Measurements from ENCODE around the gene GAB1.
A peak's percentile ranks its signal among the peaks of the same experiment; 100 is the strongest.

GAB1 gene

DNA sequence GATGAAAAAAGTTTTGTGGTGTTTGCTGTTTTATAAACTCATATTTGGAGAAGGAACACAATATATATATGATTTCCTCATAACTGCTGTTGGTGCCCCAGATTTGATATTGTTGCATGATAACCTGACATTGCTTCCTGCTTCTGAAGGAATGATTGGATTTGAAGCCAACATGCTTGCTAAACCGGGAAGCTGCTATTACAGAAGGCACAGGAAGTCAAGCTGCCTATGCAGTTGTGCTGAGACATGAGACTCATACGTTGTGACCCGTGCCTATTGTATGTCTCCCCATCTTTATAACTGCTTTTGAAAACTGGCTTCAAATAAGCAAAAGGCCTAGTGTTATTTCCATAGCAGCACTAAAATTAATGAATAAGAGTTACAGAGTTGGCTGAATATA, 32.9 kb downstream of the GAB1 start:
- H3K4me3 ChIP-seq (replicated peaks; ENCODE audit: low read depth, low read length) = no peak overlapping the region
- no peak for DNase-seq (ENCODE audit: extremely low read depth, low read depth)
- TF ChIP-seq, protein P1, sequence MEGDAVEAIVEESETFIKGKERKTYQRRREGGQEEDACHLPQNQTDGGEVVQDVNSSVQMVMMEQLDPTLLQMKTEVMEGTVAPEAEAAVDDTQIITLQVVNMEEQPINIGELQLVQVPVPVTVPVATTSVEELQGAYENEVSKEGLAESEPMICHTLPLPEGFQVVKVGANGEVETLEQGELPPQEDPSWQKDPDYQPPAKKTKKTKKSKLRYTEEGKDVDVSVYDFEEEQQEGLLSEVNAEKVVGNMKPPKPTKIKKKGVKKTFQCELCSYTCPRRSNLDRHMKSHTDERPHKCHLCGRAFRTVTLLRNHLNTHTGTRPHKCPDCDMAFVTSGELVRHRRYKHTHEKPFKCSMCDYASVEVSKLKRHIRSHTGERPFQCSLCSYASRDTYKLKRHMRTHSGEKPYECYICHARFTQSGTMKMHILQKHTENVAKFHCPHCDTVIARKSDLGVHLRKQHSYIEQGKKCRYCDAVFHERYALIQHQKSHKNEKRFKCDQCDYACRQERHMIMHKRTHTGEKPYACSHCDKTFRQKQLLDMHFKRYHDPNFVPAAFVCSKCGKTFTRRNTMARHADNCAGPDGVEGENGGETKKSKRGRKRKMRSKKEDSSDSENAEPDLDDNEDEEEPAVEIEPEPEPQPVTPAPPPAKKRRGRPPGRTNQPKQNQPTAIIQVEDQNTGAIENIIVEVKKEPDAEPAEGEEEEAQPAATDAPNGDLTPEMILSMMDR (IDR thresholded peaks at IDR 0.05; ENCODE audit: low read depth, low read length, missing control alignments) = no peak

DNA sequence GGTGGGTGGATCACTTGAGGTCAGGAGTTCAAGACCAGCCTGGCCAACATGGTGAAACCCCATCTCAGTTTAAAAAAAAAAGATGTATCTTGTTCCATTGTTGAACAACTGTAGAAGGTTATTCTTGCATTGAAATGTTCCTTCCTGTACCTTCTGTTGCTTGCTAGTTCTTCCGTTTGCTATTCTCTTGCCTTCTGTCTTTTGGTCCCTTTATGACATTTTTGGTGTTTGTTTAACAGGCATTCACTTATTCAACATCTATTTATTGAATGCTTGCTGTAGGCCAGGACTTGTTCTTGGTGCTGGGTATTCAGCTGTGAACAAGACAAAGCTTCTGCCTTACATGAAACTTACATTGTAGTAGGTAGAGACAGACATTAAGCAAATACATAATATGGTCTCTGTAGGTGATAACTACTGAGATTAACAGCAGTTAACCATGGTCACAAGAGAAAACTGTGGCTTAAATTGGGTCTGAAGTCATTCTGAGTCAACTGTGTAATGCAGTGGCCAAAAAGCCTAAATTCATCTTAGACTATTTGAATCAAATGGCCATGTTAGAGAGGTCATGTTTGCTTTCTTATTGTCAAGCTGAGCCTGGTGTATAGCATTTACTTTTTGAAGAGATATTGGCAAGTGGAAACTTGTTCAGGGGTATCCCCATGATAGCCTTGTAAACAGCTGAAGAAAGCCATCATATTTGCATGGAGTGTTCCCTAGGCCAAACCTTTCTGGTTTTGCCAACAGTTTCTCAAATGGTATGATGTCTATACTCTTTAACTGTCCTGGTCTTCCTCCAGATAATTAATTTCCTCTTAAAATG, 35.6 kb downstream of the GAB1 start:
- no peak for DNase-seq (ENCODE audit: extremely low read depth, low read depth)
- TF ChIP-seq, protein P1 (IDR thresholded peaks at IDR 0.05; ENCODE audit: low read depth, low read length, missing control alignments) = no peak
- no peak overlapping the region for H3K4me3 ChIP-seq (replicated peaks; ENCODE audit: low read depth, low read length)

DNA sequence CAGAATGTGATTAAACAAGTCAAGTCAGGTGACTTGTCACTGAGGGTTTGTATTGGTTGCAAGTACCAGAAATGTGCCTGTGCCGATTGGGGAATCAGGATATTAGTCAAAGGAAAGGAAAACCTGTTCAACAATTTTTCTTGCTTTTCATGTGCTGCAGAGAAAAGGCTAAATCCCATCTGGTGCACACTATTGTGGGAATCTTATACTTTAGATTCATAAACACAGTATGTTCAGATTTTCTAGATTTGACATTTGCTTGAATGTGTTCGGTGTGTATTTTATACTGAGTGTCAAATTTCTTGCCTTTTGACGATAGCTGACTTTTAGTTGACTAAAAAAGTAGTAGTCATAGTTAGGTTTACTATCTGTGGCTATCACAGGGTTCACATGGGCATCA, 37.6 kb downstream of the GAB1 start:
- no peak overlapping the region for H3K4me3 ChIP-seq (replicated peaks; ENCODE audit: low read depth, low read length)
- DNase-seq (ENCODE audit: extremely low read depth, low read depth) = no peak
- TF ChIP-seq, protein P1 (IDR thresholded peaks at IDR 0.05; ENCODE audit: low read depth, low read length, missing control alignments) = no peak

DNA sequence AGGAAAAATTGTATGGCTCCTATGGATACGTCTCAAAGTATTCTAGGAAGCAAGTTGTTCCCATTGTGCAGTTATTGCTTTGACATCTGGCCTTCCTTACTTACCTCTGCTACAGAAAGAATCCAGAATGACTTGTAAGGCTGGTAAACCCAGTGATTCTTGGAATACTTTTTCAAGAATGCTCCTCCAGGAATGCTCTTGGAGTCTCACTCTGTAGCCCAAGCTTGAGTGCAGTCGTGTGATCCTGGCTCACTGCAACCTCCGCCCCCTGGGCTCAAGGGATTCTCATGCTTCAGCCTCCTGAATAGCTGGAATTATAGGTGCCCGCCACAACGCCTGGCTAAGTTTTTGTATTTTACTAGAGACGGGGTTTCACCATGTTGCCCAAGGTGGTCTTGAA, 38.1 kb downstream of the GAB1 start:
- no peak for DNase-seq (ENCODE audit: extremely low read depth, low read depth)
- TF ChIP-seq, protein P1 (IDR thresholded peaks at IDR 0.05; ENCODE audit: low read depth, low read length, missing control alignments) = no peak
- no peak overlapping the region for H3K4me3 ChIP-seq (replicated peaks; ENCODE audit: low read depth, low read length)

DNA sequence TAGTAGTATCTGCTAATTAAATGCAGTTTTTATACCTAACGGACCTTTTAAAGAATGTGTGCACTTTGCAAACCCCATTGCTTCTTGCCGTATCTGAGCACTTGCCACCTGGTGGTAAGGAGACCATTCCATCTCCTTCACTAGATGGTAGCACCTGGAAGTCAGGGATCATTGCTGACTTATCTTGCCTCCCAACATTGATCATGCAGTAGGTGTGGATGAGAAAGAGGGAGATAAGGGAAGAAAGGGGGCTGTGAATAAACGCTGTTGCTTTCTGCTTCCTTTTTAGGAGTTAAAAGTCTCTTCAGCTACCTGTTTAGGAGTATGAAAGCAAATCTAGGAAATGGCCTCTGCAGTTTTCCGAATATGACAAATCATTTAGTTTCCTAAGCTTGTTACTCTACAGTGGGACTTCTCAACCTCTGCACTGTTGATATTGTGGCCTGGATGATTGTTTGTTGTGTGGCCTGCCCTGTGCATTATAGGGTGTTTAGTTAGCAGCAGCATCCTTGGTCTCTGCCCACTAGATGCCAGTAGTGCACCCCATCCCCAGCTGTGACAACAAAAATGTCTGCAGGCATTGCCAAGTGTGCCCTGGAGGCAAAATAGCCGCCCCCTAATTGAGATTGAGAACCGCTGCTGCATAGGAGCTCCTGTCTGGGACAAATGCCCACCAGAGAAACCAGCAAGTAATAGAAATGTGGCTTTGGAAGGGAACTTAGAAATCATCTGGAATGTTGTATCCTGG, 38.8 kb downstream of the GAB1 start:
- DNase-seq (ENCODE audit: extremely low read depth, low read depth) = no peak
- H3K4me3 ChIP-seq (replicated peaks; ENCODE audit: low read depth, low read length) = no peak overlapping the region
- TF ChIP-seq, protein P1 (IDR thresholded peaks at IDR 0.05; ENCODE audit: low read depth, low read length, missing control alignments) = peak; percentile 60

DNA sequence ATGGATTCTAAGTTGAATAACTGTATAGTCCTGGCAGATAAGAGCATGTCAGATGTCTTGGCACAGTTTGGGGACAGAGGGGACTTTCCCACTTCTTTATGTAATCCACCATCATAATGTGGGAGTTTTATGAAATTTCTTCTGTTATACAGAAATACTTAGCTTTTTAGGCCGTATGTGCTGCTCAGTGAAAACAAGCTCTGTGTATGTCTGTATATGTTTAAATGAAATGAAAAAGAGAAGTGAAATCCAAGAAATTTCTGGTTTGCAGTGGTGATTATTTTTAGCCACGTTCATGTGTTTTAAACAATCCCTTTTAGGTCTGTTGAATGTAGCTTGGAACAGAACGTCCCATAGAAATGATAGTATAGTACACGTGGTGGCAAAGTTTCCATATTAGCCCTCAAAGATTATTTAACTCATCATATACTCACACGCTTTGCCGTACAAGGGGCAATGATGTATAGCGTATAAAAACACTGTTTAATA, 41.0 kb downstream of the GAB1 start:
- DNase-seq (ENCODE audit: extremely low read depth, low read depth) = no peak
- TF ChIP-seq, protein P1 (IDR thresholded peaks at IDR 0.05; ENCODE audit: low read depth, low read length, missing control alignments) = no peak

More for the DNA sequence above, 41.0 kb downstream of the GAB1 start:
- no peak overlapping the region for H3K4me3 ChIP-seq (replicated peaks; ENCODE audit: low read depth, low read length)
